Endothelial cell of umbilical vein (primary cell): ENCODE measurements around the gene FER. TPM values are rescaled to one million over a fixed set of nuclear protein-coding genes. Genes with fewer than 3 reads are reported as not detected.

Source experiments
- BruUV-seq: library from RNA; stranded (reverse); fragments of 400-500 nt; replicated peaks from 2 replicates; lab custom pipeline; 2021; lab: Mats Ljungman, UMichigan
- CTCF ChIA-PET: fragments of 300-600, 350-600 bp; sonication (Branson Sonifier 250); formaldehyde crosslinking; loops from one replicate; lab custom pipeline; 2021; ENCODE audit warnings: antibody characterized with exemption, inconsistent platforms; lab: Charles Lee
- POLR2A ChIA-PET: fragments of 300-600, 350-600 bp; sonication (Branson Sonifier 250); formaldehyde crosslinking; loops from one replicate; lab custom pipeline; 2021; ENCODE audit warnings: antibody characterized with exemption, inconsistent platforms; lab: Charles Lee
- DNase-seq: peaks from one replicate; pipeline ENCODE4 v3.0.0-alpha.2; 2011; ENCODE audit warnings: low read depth, low spot score
- FAIRE-seq: peaks from 2 replicates; lab custom pipeline; 2011; peaks lifted over from hg19 to GRCh38; lab: Jason Lieb, UNC
- H2AFZ ChIP-seq: 2 replicates; pipeline ENCODE4 v1.6.0; 2012; ENCODE audit warnings: low read depth, low read length, control low read depth, inconsistent platforms
- H3K27ac ChIP-seq: 2 replicates; pipeline ENCODE4 v1.5.1; 2011; ENCODE audit warnings: low read depth, mild to moderate bottlenecking, control low read depth, low read length, moderate library complexity; ENCODE audit not compliant: insufficient read depth
- H3K27me3 ChIP-seq, 2 experiments: 2 replicates each; pipeline versions ENCODE4 v1.6.0 to v1.6.1; 2011; ENCODE audit warnings: low read length in 2 of 2, mixed read lengths in 1 of 2; ENCODE audit not compliant: control insufficient read depth in 2 of 2, insufficient read depth in 2 of 2
- H3K36me3 ChIP-seq, 2 experiments: 2 replicates in 1 of 2; 3 replicates in 1 of 2; pipeline ENCODE4 v1.5.1; 2011; ENCODE audit warnings: low read length in 2 of 2, mild to moderate bottlenecking in 1 of 2, moderate library complexity in 1 of 2; ENCODE audit not compliant: control insufficient read depth in 2 of 2, insufficient read depth in 2 of 2; ENCODE audit errors: extremely low read depth in 1 of 2
- H3K4me1 ChIP-seq: 3 replicates; pipeline ENCODE4 v1.5.1; 2011; ENCODE audit warnings: mild to moderate bottlenecking, low read length; ENCODE audit not compliant: control insufficient read depth, insufficient read depth; ENCODE audit errors: extremely low read depth
- H3K4me2 ChIP-seq: 2 replicates; pipeline ENCODE4 v1.6.1; 2011; ENCODE audit warnings: low read length, control low read depth, mixed read lengths; ENCODE audit not compliant: insufficient read depth
- H3K4me3 ChIP-seq, 3 experiments: fragments of 200-600 bp in 1 of 3; sonication (generic), shearing (Covaris generic) in 1 of 3; replicated peaks in 1 of 3; 2 replicates each; pipeline ENCODE4 v1.5.1; 2011 to 2016; ENCODE audit warnings: control low read depth in 3 of 3, low read length in 3 of 3, mild to moderate bottlenecking in 2 of 3, inconsistent platforms in 1 of 3, low read depth in 1 of 3, moderate library complexity in 1 of 3; ENCODE audit not compliant: insufficient read depth in 1 of 3
- H3K79me2 ChIP-seq: 2 replicates; pipeline ENCODE4 v1.6.0; 2012; ENCODE audit warnings: low read length, inconsistent platforms; ENCODE audit not compliant: control insufficient read depth, insufficient read depth
- H3K9ac ChIP-seq: replicated peaks from 2 replicates; pipeline ENCODE3; 2011; ENCODE audit warnings: low read length, control low read depth; ENCODE audit not compliant: insufficient read depth; ENCODE audit errors: extremely low read depth
- H3K9me1 ChIP-seq: replicated peaks from 3 replicates; pipeline ENCODE4 v1.6.0; 2011; ENCODE audit warnings: mild to moderate bottlenecking, low read length; ENCODE audit not compliant: control insufficient read depth, insufficient read depth; ENCODE audit errors: extremely low read depth
- H3K9me3 ChIP-seq: replicated peaks from 2 replicates; pipeline ENCODE4 v1.5.1; 2012; ENCODE audit warnings: low read length, inconsistent platforms; ENCODE audit not compliant: control insufficient read depth, insufficient read depth
- H4K20me1 ChIP-seq: replicated peaks from 2 replicates; pipeline ENCODE3; 2011; ENCODE audit warnings: mild to moderate bottlenecking, low read length; ENCODE audit not compliant: control insufficient read depth, insufficient read depth; ENCODE audit errors: extremely low read depth
- CTCF ChIP-seq, 2 donors: IDR thresholded peaks; 1 replicate in 1 of 2; 2 replicates in 1 of 2; pipeline ENCODE4 v1.5.1; 2011; ENCODE audit warnings: low read length in 2 of 2, mild to moderate bottlenecking in 2 of 2, moderate library complexity in 2 of 2, control low read depth in 1 of 2, inconsistent platforms in 1 of 2, low read depth in 1 of 2; ENCODE audit not compliant: insufficient read depth in 1 of 2; ENCODE audit errors: extremely low read depth in 1 of 2
- EZH2 ChIP-seq: IDR thresholded peaks from 2 replicates; pipeline ENCODE4 v1.6.1; 2012; ENCODE audit warnings: borderline replicate concordance, low read depth, mild to moderate bottlenecking, moderate library complexity, low read length, inconsistent platforms; ENCODE audit not compliant: severe bottlenecking
- FOS ChIP-seq: IDR thresholded peaks from 2 replicates; pipeline ENCODE4 v1.6.1; 2011; ENCODE audit warnings: mild to moderate bottlenecking, low read length, moderate library complexity, borderline replicate concordance; ENCODE audit not compliant: insufficient read depth
- GATA2 ChIP-seq: IDR thresholded peaks from 2 replicates; pipeline ENCODE4 v1.7.0; 2011; ENCODE audit warnings: low read depth, mild to moderate bottlenecking, moderate library complexity, mixed read lengths, low read length; ENCODE audit not compliant: insufficient read length, insufficient read depth
- JUN ChIP-seq: IDR thresholded peaks from 2 replicates; pipeline ENCODE4 v1.6.1; 2011; ENCODE audit warnings: borderline replicate concordance, low read depth; ENCODE audit not compliant: insufficient read length, insufficient read depth
- MAX ChIP-seq: IDR thresholded peaks from 2 replicates; pipeline ENCODE4 v1.6.1; 2011; ENCODE audit not compliant: insufficient read depth, insufficient read length
- MYC ChIP-seq: IDR thresholded peaks from one replicate; pipeline ENCODE4 v1.6.1; 2011; ENCODE audit warnings: mild to moderate bottlenecking, low read depth, low read length
- POLR2A ChIP-seq: IDR thresholded peaks from 2 replicates; pipeline ENCODE4 v1.6.1; 2012; ENCODE audit warnings: low read depth, mild to moderate bottlenecking, control low read depth, low read length
- POLR2AphosphoS5 ChIP-seq: IDR thresholded peaks from 2 replicates; pipeline ENCODE4 v1.6.1; 2012; ENCODE audit warnings: low read depth, mild to moderate bottlenecking, control low read depth, low read length, moderate library complexity; ENCODE audit not compliant: insufficient read depth
- dilution Hi-C: fragments of 300-500 bp; cut with MboI; formaldehyde crosslinking; loops from one replicate; pipeline ENCODE4 v1.15.0; 2019; ENCODE audit warnings: low sequenced_read_pairs; ENCODE audit not compliant: extremely low pct_ligation_motif_present
- intact Hi-C: fragments of 100-400 bp; cut with micrococcal nuclease; formaldehyde crosslinking; loops from one replicate; pipeline ENCODE4 v1.10.0; 2022
- polyA plus RNA-seq, 4 experiments: library from polyadenylated mRNA; depleted of rRNA in 3 of 4; stranded (reverse) in 3 of 4; unstranded in 1 of 4; fragments of >200 nt; gene quantifications; 2 replicates each; pipeline versions ENCODE4 v1.2.1 to v1.2.3, GENCODE V29; 2011 to 2012; ENCODE audit warnings: missing spikeins in 1 of 4
- total RNA-seq: library from RNA; stranded (reverse); gene quantifications from 2 replicates; pipeline ENCODE4 v1.2.3, GENCODE V29; 2021

The FER gene
- total and polyA plus RNA-seq, 2 donors (not counting 3 experiments of a cell fraction or from before 2014, with no cell fraction given): 2.3 to 27.5 TPM

GRCh38 chr5:109045710-109046109, 298.0 kb downstream of the FER start:
- no TSS peak for BruUV-seq
- no peak overlapping the region for H2AFZ ChIP-seq
- ChIA-PET POLR2A (no interaction called here), CTCF (no interaction called here)
- no peaks in the 10 kb centered on the region for H4K20me1 ChIP-seq
- no peaks in the 10 kb centered on the region for H3K79me2 ChIP-seq
- DNase-seq (no peak), FAIRE-seq (no peak)
- H3K27ac ChIP-seq: no peak overlapping the region
- no peaks in the 10 kb centered on the region for H3K36me3 ChIP-seq
- intact Hi-C loops (no loop called here), dilution Hi-C loops (no loop called here)
- no peak overlapping the region for H3K4me2 ChIP-seq
- no peak overlapping the region for H3K9ac ChIP-seq
- H3K27me3 ChIP-seq: no peaks in the 10 kb centered on the region
- H3K4me1 ChIP-seq: no peaks in the 10 kb centered on the region
- H3K9me3 ChIP-seq: no peaks in the 10 kb centered on the region
- H3K9me1 ChIP-seq: no peaks in the 10 kb centered on the region
- TF ChIP-seq GATA2 (no peak), MYC (no peak), JUN (no peak), EZH2 (no peak), POLR2A (no peak), FOS (no peak), MAX (no peak), CTCF (IDR thresholded peaks at IDR 0.05; ENCODE audit: extremely low read depth in 1 of 2, insufficient read depth in 1 of 2, low read depth in 1 of 2, low read length in 2 of 2) (no peak), POLR2AphosphoS5 (no peak)
- H3K4me3 ChIP-seq: no peak overlapping the region
